IPS-NIHi11 (cell line): ENCODE results near the gene YBX3.

Experiments used
- DNase-seq: peaks from one replicate; pipeline ENCODE4 v3.0.0; 2012; ENCODE audit warnings: mixed read lengths, low spot score

Gene YBX3

DNA sequence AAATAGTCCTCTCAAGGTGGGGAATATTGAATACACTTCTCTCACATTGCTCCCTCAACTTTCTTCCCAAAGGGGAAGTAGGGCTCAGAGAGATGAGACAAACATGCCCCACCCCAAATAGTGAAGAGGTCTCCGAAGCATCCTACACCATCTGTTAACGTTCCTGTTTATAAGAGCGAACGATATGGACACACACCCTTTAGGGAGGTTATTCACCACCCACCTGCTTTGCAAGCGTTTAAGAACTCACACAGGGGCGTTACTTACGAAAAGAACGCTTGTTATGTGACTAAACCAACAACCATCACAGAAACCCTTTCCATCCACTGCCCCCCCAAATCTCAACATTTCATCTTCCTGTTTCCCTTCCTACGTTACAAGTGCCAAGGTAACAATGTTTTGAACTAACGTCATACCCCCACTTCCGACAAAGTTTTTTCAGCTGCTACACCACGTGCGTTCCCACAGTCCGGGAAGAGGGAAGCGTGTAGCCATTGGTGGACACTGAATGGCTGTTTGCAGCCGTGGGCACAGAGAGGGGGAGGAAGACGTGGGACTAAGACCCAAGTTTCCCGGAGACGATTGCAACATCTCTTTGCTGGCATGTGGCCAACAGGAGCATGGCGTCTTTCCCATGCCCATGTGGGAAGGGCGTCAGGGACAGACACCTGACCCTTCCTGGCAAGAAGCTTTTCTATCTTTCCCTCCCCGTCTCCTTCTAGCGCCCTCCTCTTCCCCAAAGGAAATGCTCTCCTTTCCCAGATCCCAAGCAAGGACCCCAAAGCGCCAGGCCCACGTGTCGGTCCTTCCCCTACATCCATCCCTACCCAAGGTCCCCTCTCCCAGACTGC lies 1.2 kb downstream of the YBX3 start:
- peak; percentile 61 for DNase-seq

DNA sequence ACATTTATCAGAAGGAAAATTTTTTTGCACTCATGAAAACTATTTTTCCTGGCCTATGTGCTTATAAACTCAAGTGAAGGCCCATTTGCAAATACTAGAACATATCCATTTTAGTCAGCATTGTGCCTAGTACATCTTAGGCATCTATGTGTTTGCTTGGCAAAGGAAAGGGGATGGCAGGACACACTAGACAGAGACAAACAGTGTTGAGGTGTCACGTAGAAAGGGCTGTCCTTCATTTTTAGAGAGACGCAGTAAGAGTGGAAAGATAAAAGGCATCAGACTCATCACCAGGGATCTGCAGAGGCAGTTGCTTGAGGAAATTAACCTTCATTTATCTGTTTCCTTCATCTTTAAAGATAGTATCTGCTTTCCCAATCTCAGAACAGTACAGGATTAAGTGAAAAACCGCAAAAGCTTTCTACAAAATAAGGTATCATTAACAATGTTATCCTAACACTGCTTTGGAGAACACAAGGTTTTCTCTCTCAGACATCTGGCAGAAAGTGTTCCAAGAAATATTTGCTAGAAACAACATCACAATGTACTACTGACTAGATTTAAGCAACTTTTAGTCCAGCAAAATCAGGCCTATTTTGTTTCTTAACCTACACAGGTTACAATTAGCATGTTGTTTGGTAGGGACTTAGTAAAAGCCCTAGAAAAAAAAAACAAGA lies 2.0 kb downstream of the YBX3 start:
- DNase-seq: no peak

DNA sequence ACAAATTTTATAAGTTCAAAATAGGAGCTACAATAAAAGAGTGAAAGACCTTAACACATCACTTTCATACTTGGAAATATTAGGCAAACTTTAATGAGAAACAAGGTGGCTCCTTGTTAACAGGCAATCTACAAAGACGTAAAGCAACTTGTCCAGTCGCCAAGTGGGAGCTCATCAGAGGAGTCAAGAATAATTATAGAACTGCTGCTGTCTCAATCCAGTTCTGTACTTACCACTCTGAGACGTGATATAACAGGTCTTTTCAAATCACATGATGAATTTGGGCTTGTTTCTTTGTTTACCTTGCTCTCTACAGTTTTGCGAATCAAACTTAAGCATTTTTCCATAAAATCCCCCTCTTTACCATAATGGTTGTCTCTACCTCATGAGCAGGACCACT lies 3.6 kb downstream of the YBX3 start:
- DNase-seq: no peak

DNA sequence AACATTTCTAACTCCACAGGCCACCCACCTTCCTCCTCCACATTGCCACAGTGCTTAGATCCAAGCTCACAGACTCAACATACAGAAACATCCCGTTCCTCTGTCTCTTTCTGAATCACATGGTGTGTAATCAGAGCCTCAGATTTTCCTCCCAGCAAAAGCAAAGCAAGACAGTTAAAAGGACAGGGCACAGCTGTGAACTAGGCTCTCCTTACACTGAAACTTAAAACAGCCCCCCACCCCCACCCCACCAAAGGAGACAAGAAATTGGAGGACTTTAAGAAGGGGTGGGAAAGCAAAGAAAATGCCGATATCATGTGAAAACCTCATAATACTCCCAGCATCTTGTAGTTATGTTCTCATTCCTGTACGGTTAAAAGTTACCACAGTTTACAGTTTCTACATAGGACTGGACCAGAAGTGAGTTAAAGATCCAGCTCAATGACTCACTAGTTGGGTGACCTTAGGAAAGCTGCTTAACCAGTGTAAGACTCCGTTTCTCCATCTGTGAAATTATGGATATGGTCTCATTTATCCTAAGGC lies 4.8 kb downstream of the YBX3 start:
- DNase-seq: peak; percentile 9

DNA sequence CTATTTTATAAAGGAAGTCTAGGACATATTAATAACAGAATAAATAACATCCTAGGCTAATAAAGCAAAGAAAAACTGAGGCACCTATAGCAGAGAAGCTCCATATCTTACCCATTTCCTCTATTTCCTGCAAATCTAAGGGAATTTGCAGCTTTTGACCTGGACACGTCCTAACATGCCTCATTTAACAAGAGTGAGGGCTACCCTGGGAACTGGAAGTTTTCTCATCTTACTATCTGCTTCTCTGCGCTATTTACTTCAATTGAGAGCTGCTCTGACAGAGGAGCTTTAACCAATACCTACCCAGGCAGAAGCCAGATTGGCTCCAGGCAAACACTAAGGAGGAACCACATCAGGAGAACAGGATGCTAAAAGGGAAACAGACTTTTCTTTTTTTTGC lies 5.7 kb downstream of the YBX3 start:
- DNase-seq: no peak

GRCh38 chr12:10716704-10717315 lies 6.3 kb downstream of the YBX3 start:
- peak; percentile 63 for DNase-seq

- DNase-seq: no peak
Observed at GRCh38 chr12:10716277-10716676, 6.8 kb downstream of the YBX3 start.

- DNase-seq: no peak
Observed at GRCh38 chr12:10715491-10715890, 7.6 kb downstream of the YBX3 start.

DNA sequence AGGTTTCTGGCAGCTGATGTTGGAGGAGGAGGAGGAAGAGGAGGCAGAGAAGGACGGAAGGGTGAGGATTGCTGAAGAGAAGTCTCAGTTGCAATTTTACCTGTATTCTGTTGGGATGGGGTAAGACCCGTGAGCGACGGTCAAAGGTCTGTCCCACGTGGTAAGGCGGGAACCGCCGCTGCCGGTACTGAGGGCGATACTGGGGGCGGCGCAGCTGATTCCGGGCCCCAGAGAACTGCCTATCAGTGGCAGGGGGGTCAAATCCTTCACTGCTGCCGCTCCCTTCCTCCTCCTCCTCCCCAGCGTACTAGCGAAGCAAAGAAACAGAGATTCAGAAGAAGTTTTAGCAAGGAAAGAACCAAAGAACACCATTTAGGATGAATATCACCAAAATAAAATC lies 13.3 kb downstream of the YBX3 start:
- DNase-seq: no peak

- no peak for DNase-seq
Observed at GRCh38 chr12:10708862-10709261, 14.3 kb downstream of the YBX3 start.

DNA sequence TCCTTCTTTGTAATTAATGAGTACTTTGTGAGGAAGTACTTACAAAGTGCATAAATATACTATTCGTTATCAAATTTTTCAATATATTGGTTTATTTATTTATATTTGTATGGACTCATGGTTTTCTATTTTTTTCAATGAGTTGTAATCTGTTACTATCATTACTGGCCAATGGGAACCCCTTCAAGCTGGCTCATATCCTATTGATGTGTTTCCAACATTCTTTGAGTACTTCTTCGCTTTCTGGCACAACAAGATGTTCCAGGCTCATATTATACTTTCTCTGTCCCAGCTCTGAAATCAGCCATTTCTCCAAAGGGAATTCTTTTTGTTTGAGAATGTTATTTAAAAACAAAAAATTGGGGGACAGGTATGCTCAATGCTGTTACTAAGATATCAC lies 17.5 kb downstream of the YBX3 start:
- DNase-seq: no peak

DNA sequence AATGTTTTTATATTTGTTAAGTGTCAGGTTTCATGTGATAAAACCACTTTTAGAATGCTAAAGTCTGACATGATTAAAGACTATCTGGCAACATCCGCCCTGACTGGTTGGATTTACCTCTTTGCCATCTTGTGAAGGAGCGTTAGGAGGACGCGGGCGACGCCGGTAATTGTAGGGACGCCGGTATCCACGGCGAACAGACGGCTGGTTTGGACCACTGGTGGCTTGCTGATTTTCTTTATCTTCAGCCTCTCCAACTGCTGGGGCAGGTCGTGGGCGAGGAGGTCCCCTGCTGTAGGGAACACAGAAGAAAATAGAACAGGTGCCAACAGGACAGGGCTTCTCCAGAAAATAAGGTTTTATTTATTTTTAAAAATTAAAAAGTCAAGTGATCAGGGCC lies 21.3 kb downstream of the YBX3 start:
- DNase-seq: no peak

GRCh38 chr12:10701131-10701681 lies 21.9 kb downstream of the YBX3 start:
- DNase-seq: no peak

DNA sequence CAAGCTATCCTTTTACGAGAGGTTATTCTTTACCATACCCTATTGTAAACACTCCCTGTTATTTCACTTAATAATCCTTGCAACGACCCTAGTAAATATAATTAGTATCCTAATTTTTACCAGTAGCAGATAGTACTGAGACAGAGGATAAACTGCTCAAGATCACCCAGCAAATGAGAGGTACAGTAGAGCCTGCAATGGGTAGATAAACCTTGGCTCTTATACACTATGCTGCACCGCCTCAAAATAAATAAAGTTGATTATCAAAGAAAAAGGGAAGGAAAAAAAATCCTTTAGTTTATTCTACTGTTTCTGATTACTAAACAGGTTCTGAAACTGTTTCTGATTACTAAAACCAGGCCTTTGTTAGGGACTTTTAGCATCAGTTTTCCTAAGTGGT lies 22.5 kb downstream of the YBX3 start:
- DNase-seq: no peak

- no peak for DNase-seq
Observed at GRCh38 chr12:10697862-10698261, 25.3 kb downstream of the YBX3 start.

GRCh38 chr12:10697156-10697555 lies 26.0 kb downstream of the YBX3 start:
- DNase-seq: no peak

DNA sequence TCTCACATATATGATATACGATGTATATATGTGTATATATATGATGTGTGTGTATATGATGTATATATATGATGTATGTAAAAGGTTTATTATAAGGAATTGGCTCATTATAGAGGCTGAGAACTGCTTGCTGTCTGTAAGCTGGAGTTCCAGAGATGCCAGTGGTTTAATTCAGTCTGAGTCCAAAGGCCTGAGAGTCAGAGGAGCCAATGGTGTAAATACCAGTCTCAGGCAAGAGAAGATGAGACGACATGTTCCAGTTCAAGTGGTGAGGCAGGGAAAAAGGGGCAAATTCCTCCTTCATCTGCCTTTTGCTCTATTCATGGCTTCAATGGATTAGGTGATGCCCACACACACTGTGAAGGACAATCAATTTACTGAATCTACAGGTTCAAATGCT lies 32.2 kb downstream of the YBX3 start:
- DNase-seq: no peak

DNA sequence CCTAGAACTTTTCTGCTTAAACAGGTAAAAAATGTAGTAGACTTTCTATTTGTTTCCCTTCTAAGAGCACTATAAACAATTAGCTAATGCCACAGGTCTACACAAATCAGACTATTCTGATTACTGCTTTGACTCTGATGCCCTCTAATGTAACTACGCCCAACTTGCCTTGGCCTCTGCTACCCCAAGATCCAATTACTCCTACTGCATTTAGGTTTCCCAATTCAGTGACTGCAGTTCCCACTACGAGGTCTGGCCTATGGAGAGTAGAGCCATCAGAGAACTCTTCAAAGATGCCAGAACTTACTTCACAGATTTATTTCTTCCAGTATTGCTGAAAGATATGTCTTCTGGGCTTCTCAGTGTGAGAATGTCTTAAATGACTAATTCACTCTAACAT lies 34.0 kb downstream of the YBX3 start:
- DNase-seq: no peak

- DNase-seq: no peak
Observed at GRCh38 chr12:10688042-10688441, 35.1 kb downstream of the YBX3 start.

DNA sequence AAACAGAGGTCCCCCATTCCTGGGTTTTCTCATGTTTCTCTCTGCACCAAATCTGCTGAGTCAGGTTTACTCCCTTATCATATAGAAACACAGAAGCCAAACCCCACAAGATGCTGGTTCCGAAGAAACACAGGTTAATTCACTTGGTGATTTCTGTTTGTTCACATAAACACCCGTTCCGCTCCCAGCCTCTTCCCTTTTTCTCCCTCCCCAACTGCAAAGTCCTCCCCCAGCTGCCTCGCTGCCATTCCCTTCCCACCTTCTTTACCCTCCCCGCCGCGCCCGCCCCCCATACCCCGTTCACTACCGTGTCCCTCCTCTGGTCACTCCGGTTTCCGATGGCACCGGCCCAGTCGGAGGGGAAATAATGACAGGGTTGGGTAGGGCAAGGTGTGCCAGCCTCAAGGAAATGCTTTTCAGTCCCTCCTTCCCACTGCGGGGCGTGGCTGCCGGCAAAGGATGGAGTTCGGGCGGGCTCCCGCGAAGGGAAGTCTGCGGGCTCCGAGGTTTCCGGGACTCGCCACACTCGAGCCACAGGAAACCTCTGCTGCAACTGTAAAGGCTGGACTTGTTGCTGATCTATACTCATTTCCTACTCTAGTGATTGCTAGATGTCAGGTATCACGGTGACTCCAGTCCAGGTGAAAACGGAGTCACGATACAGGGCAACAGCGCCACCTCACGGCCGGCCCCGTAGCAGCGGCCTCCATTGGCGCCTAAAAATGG lies 49.3 kb downstream of the YBX3 start, which contains the start of gene STYK1:
TSS of gene STYK1 (minus strand) at position 394 of the 726 bp plus-strand sequence. CDS start 39,434 bp downstream, outside the sequence.
- DNase-seq: peak; percentile 84

GRCh38 chr12:10672231-10672868 lies 50.8 kb downstream of the YBX3 start:
- DNase-seq: no peak
